ENCODE measurements around the gene SOX13.

Gene SOX13

GRCh38 chr1:204151552-204152309 is 78.8 kb downstream of the SOX13 start, which contains the start of gene ETNK2:
TSS of gene ETNK2 (minus strand) at chr1:204152044. CDS start at chr1:204151852, 192 bp downstream.
- DNase-seq (ENCODE audit: low read depth in 2 of 2) = peak in 1 of 2 donors; percentile 24

- DNase-seq (ENCODE audit: low read depth in 2 of 2) = no peak
These were observed 79.6 kb downstream of the SOX13 start for GRCh38 chr1:204152310-204153044.

- DNase-seq (ENCODE audit: low read depth in 2 of 2) = no peak
These were observed 80.8 kb downstream of the SOX13 start for GRCh38 chr1:204153667-204154066.

- DNase-seq (ENCODE audit: low read depth in 2 of 2) = no peak
These were observed 81.8 kb downstream of the SOX13 start for GRCh38 chr1:204154568-204155255.

GRCh38 chr1:204155881-204156280 is 83.0 kb downstream of the SOX13 start:
- DNase-seq (ENCODE audit: low read depth in 2 of 2) = no peak

- no peak for DNase-seq (ENCODE audit: low read depth in 2 of 2)
These were observed 85.0 kb downstream of the SOX13 start for GRCh38 chr1:204157962-204158361.

GRCh38 chr1:204161609-204162493 is 88.9 kb downstream of the SOX13 start:
- no peak for DNase-seq (ENCODE audit: low read depth in 2 of 2)

GRCh38 chr1:204162494-204163074 is 89.7 kb downstream of the SOX13 start:
- DNase-seq (ENCODE audit: low read depth in 2 of 2) = peak; percentile 72 to 74

GRCh38 chr1:204166219-204166618 is 93.3 kb downstream of the SOX13 start, which contains the start of gene REN:
TSS of gene REN (minus strand) at chr1:204166337. CDS start at chr1:204166293, 44 bp downstream.
- no peak for DNase-seq (ENCODE audit: low read depth in 2 of 2)

GRCh38 chr1:204167730-204168129 is 94.8 kb downstream of the SOX13 start:
- no peak for DNase-seq (ENCODE audit: low read depth in 2 of 2)

GRCh38 chr1:204169858-204170257 is 96.9 kb downstream of the SOX13 start:
- no peak for DNase-seq (ENCODE audit: low read depth in 2 of 2)

- no peak for DNase-seq (ENCODE audit: low read depth in 2 of 2)
These were observed 97.7 kb downstream of the SOX13 start for GRCh38 chr1:204170494-204171155.

GRCh38 chr1:204171751-204172178 is 98.8 kb downstream of the SOX13 start:
- no peak for DNase-seq (ENCODE audit: low read depth in 2 of 2)

GRCh38 chr1:204172404-204173029 is 99.6 kb downstream of the SOX13 start:
- DNase-seq (ENCODE audit: low read depth in 2 of 2) = no peak

GRCh38 chr1:204174958-204175357 is 102.0 kb downstream of the SOX13 start:
- DNase-seq (ENCODE audit: low read depth in 2 of 2) = no peak

GRCh38 chr1:204176049-204176448 is 103.1 kb downstream of the SOX13 start:
- no peak for DNase-seq (ENCODE audit: low read depth in 2 of 2)

- DNase-seq (ENCODE audit: low read depth in 2 of 2) = no peak
These were observed 104.2 kb downstream of the SOX13 start for GRCh38 chr1:204177133-204177532.
